K562 (cell line): ENCODE data around the gene ITPK1. TPM values are rescaled to one million over a fixed set of nuclear protein-coding genes. Genes with fewer than 3 reads are reported as not detected.
A peak's percentile ranks its signal among the peaks of the same experiment; 100 is the strongest.
"Not testable (repeated sequence)": the region's sequence is repeated elsewhere in the genome, so short reads cannot be mapped to it uniquely, and the experiment has no call there.

Experiments
- ATAC-seq: fragments of 200-7000 bp; cut with Tn5 transposase; 3 replicates; pipeline ENCODE4 v1.9.1; 2020; ENCODE audit warnings: moderate library complexity
- BruUV-seq: library from RNA; stranded (reverse); fragments of 400-500 nt; replicated peaks from 2 replicates; lab custom pipeline; 2021; lab: Mats Ljungman, UMichigan
- CTCF ChIA-PET: fragments of 300-600 bp; formaldehyde crosslinking; extraction: SDS; loops from one replicate; lab custom pipeline; 2021; ENCODE audit warnings: low intra/inter-chr PET ratio; lab: Yijun Ruan, JAX
- POLR2A ChIA-PET: fragments of 300-600, 350-650 bp; sonication (Branson Sonifier 250); formaldehyde crosslinking; extraction: SDS; loops from one replicate; lab custom pipeline; 2021; ENCODE audit warnings: antibody characterized with exemption, inconsistent platforms; lab: Yijun Ruan, JAX
- DNase-seq, 4 experiments: peaks; one replicate each; pipeline versions ENCODE4 v3.0.0 to v3.0.0-alpha.2; 2011 to 2018; ENCODE audit warnings: low spot score in 3 of 4, mixed read lengths in 3 of 4; ENCODE audit errors: extremely low read depth in 1 of 4
- FAIRE-seq: peaks from 2 replicates; lab custom pipeline; 2011; peaks lifted over from hg19 to GRCh38; lab: Jason Lieb, UNC
- H2AFZ ChIP-seq: 2 replicates; pipeline ENCODE4 v1.6.0; 2011; ENCODE audit warnings: low read depth, low read length, control low read depth, inconsistent platforms
- H3K27ac ChIP-seq: fragments of 200-600 bp; 3 replicates; pipeline ENCODE4 v1.8.0; 2011; ENCODE audit warnings: low read depth, mild to moderate bottlenecking, control low read depth, inconsistent platforms, low read length, moderate library complexity, mixed read lengths; ENCODE audit errors: extremely low read depth
- H3K27me3 ChIP-seq, 2 experiments: fragments of 300-600 bp in 1 of 2; 2 replicates in 1 of 2; 3 replicates in 1 of 2; pipeline versions ENCODE4 v1.6.0 to v1.8.0; 2011; ENCODE audit warnings: inconsistent platforms in 2 of 2, low read length in 2 of 2, mild to moderate bottlenecking in 1 of 2, mixed read lengths in 1 of 2, moderate library complexity in 1 of 2; ENCODE audit not compliant: control insufficient read depth in 2 of 2, insufficient read depth in 2 of 2
- H3K36me3 ChIP-seq: fragments of 300-600 bp; 3 replicates; pipeline ENCODE4 v1.8.0; 2011; ENCODE audit warnings: mild to moderate bottlenecking, low read length, inconsistent platforms; ENCODE audit not compliant: control insufficient read depth, insufficient read depth
- H3K4me1 ChIP-seq, 2 experiments: fragments of 200-600 bp in 1 of 2; replicated peaks in 1 of 2; 2 replicates in 1 of 2; 3 replicates in 1 of 2; pipeline versions ENCODE4 v1.5.1 to v1.8.0; 2011; ENCODE audit warnings: inconsistent platforms in 2 of 2, low read length in 2 of 2, mild to moderate bottlenecking in 1 of 2, mixed read lengths in 1 of 2, moderate library complexity in 1 of 2; ENCODE audit not compliant: control insufficient read depth in 2 of 2, insufficient read depth in 2 of 2
- H3K4me2 ChIP-seq: 2 replicates; pipeline ENCODE4 v1.6.1; 2011; ENCODE audit warnings: low read length, control low read depth, inconsistent platforms, mixed read lengths; ENCODE audit not compliant: insufficient read depth
- H3K4me3 ChIP-seq: fragments of 200-600 bp; sonication (generic), shearing (Covaris generic); 2 replicates; pipeline ENCODE4 v1.5.1; 2016; ENCODE audit warnings: control low read depth, inconsistent platforms
- H3K79me2 ChIP-seq: fragments of 200-600 bp; 3 replicates; pipeline ENCODE4 v1.8.0; 2011; ENCODE audit warnings: low read length, inconsistent platforms; ENCODE audit not compliant: control insufficient read depth, insufficient read depth
- H3K9ac ChIP-seq, 2 experiments: 2 replicates each; pipeline versions ENCODE4 v1.6.0 to v1.6.1; 2011; ENCODE audit warnings: low read depth in 2 of 2, low read length in 2 of 2, control low read depth in 1 of 2, inconsistent platforms in 1 of 2, mild to moderate bottlenecking in 1 of 2, mixed read lengths in 1 of 2; ENCODE audit not compliant: insufficient read depth in 1 of 2
- H3K9me1 ChIP-seq: one replicate; pipeline ENCODE4 v1.6.0; 2011; ENCODE audit warnings: inconsistent platforms, mild to moderate bottlenecking, low read length, moderate library complexity; ENCODE audit not compliant: control insufficient read depth, insufficient read depth
- H3K9me3 ChIP-seq: replicated peaks from 2 replicates; pipeline ENCODE4 v1.5.1; 2011; ENCODE audit warnings: low read depth, low read length, inconsistent platforms; ENCODE audit not compliant: control insufficient read depth, insufficient read depth
- H4K20me1 ChIP-seq: replicated peaks from 2 replicates; pipeline ENCODE4 v1.6.1; 2011; ENCODE audit warnings: low read length, inconsistent platforms, mixed read lengths; ENCODE audit not compliant: control insufficient read depth, insufficient read depth
- CBFA2T2 ChIP-seq: fragments of 450-650 bp; conservative IDR thresholded peaks from 2 replicates; pipeline ENCODE4 v1.6.1; 2017; ENCODE audit warnings: mild to moderate bottlenecking
- CBX5 ChIP-seq: IDR thresholded peaks from 2 replicates; pipeline ENCODE4 v1.6.1; 2014; ENCODE audit warnings: low read depth, borderline replicate concordance
- HCFC1 ChIP-seq: IDR thresholded peaks from 2 replicates; pipeline ENCODE4 v1.6.1; 2012; ENCODE audit warnings: low read depth, low read length, improper control_type of control experiment
- SMC3 ChIP-seq: conservative IDR thresholded peaks from 2 replicates; pipeline ENCODE4 v1.6.1; 2011; ENCODE audit warnings: low read depth, low read length, improper control_type of control experiment; ENCODE audit not compliant: insufficient read depth
- SRSF1 ChIP-seq: fragments of 200-400 bp; formaldehyde crosslinking; IDR thresholded peaks from 2 replicates; pipeline ENCODE4 v1.6.1; 2017; ENCODE audit warnings: mild to moderate bottlenecking, low read depth, low read length, moderate library complexity
- TFAM ChIP-seq: fragments of 250-450 bp; sonication (Bioruptor Pico); conservative IDR thresholded peaks from 2 replicates; pipeline ENCODE4 v1.5.0; 2021; ENCODE audit warnings: mild to moderate bottlenecking, moderate library complexity
- ZNF143 ChIP-seq: sonication (generic); formaldehyde crosslinking; IDR thresholded peaks from 2 replicates; pipeline ENCODE4 v1.9.0; 2022; ENCODE audit warnings: mild to moderate bottlenecking, missing genetic modification reagents
- WGBS: fragments of 100-300 bp; shearing (Covaris generic); methylation state at CpG from one replicate; pipeline ENCODE4 v1.1.6; 2016; ENCODE audit warnings: low coverage, mixed read lengths; ENCODE audit not compliant: insufficient coverage; ENCODE audit errors: missing lambda C conversion rate; 5-methylcytosine and 5-hydroxymethylcytosine counted together
- in situ Hi-C: fragments of 300-500 bp; cut with MboI; formaldehyde crosslinking; loops from 4 replicates; pipeline ENCODE4 v1.15.0; 2018; ENCODE audit warnings: inconsistent platforms, mixed read lengths
- intact Hi-C: fragments of 100-400 bp; cut with micrococcal nuclease; formaldehyde crosslinking; loops from 2 replicates; pipeline ENCODE4 v1.14.2; 2022
- polyA plus RNA-seq, 8 experiments: library from polyadenylated mRNA; depleted of rRNA in 4 of 8; stranded (reverse) in 5 of 8; unstranded in 3 of 8; fragments of >200 nt; fragmentation: Nextera tagmentation in 2 of 8; fragmentation: Illumina TruSeq in 1 of 8; extraction: Ambion mirVana in 2 of 8; extraction: Trizol in 1 of 8; gene quantifications; 2 replicates each; pipeline versions ENCODE4 v1.2.1 to v1.2.3, GENCODE V29; 2011 to 2014; ENCODE audit warnings: inconsistent platforms in 1 of 8, missing spikeins in 1 of 8
- total RNA-seq, 7 experiments: library from RNA; depleted of rRNA in 6 of 7; stranded (reverse); fragments of >200 nt in 6 of 7; fragmentation: Illumina TruSeq in 2 of 7; extraction: Trizol in 2 of 7; gene quantifications; 2 replicates each; pipeline versions ENCODE4 v1.2.1 to v1.2.3, GENCODE V29; 2011 to 2021; ENCODE audit warnings: low replicate concordance in 1 of 7
- TF ChIP-seq, protein P1 (sequence below): fragments of 250-450 bp; sonication (Bioruptor Pico); IDR thresholded peaks from 2 replicates; pipeline ENCODE4 v1.5.0; 2021
- TF ChIP-seq, protein P2 (sequence below): fragments of 450-650 bp; IDR thresholded peaks from 2 replicates; pipeline ENCODE4 v1.6.1; 2016; ENCODE audit warnings: mild to moderate bottlenecking, moderate library complexity

ITPK1 gene
- total and polyA plus RNA-seq, 9 of the 15 experiments (the other 6 are each of a cell fraction or from before 2014, with no cell fraction given) = 1.2 to 39.2 (median 23.0) TPM

DNA sequence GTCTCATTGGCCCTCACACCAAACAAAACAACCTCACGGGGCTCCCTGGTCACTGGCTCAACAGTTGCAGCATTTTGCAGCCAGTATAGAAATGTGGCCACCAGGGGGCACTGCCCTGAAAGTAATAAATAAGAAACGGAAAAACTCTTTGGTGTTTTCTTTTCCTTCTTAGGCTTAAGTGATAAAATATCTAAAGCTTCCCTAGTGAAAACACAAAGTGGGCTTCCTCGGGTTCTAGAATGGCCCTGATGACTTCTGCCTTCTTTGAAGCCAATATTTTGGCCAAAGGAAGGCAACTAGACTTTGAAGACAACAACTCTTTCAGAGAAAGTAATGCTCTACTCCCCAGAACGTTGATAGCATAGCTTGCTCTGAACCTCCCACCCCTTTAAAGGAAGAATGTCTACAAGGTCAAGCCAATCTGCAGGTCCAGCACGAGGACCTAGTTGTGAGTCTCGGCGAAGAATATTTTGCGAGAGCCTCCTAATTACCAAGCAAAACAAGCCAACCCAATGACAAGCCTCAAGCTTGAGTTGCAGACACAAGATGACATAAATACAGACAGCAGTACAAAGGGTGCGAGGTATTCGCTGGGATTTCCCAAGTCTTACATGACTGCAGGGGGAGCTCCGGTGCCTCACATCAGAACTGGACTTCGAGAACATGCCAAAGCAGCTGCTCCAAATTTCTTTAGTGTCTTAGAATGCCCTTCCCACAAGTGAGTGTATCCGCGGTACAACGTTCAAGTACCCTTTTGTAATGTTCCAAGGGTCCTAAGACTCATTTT, 2.6 kb downstream of the ITPK1 start (continued):
- TF ChIP-seq, protein P1, sequence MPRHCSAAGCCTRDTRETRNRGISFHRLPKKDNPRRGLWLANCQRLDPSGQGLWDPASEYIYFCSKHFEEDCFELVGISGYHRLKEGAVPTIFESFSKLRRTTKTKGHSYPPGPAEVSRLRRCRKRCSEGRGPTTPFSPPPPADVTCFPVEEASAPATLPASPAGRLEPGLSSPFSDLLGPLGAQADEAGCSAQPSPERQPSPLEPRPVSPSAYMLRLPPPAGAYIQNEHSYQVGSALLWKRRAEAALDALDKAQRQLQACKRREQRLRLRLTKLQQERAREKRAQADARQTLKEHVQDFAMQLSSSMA = no peak
- no peak for TF ChIP-seq ZNF143 (CRISPR knock-in tag)
- TF ChIP-seq HCFC1 = no peak
- no peak for TF ChIP-seq CBFA2T2
- TF ChIP-seq SRSF1 = no peak
- no peak for TF ChIP-seq TFAM (CRISPR knock-in tag)
- TF ChIP-seq, protein P2, sequence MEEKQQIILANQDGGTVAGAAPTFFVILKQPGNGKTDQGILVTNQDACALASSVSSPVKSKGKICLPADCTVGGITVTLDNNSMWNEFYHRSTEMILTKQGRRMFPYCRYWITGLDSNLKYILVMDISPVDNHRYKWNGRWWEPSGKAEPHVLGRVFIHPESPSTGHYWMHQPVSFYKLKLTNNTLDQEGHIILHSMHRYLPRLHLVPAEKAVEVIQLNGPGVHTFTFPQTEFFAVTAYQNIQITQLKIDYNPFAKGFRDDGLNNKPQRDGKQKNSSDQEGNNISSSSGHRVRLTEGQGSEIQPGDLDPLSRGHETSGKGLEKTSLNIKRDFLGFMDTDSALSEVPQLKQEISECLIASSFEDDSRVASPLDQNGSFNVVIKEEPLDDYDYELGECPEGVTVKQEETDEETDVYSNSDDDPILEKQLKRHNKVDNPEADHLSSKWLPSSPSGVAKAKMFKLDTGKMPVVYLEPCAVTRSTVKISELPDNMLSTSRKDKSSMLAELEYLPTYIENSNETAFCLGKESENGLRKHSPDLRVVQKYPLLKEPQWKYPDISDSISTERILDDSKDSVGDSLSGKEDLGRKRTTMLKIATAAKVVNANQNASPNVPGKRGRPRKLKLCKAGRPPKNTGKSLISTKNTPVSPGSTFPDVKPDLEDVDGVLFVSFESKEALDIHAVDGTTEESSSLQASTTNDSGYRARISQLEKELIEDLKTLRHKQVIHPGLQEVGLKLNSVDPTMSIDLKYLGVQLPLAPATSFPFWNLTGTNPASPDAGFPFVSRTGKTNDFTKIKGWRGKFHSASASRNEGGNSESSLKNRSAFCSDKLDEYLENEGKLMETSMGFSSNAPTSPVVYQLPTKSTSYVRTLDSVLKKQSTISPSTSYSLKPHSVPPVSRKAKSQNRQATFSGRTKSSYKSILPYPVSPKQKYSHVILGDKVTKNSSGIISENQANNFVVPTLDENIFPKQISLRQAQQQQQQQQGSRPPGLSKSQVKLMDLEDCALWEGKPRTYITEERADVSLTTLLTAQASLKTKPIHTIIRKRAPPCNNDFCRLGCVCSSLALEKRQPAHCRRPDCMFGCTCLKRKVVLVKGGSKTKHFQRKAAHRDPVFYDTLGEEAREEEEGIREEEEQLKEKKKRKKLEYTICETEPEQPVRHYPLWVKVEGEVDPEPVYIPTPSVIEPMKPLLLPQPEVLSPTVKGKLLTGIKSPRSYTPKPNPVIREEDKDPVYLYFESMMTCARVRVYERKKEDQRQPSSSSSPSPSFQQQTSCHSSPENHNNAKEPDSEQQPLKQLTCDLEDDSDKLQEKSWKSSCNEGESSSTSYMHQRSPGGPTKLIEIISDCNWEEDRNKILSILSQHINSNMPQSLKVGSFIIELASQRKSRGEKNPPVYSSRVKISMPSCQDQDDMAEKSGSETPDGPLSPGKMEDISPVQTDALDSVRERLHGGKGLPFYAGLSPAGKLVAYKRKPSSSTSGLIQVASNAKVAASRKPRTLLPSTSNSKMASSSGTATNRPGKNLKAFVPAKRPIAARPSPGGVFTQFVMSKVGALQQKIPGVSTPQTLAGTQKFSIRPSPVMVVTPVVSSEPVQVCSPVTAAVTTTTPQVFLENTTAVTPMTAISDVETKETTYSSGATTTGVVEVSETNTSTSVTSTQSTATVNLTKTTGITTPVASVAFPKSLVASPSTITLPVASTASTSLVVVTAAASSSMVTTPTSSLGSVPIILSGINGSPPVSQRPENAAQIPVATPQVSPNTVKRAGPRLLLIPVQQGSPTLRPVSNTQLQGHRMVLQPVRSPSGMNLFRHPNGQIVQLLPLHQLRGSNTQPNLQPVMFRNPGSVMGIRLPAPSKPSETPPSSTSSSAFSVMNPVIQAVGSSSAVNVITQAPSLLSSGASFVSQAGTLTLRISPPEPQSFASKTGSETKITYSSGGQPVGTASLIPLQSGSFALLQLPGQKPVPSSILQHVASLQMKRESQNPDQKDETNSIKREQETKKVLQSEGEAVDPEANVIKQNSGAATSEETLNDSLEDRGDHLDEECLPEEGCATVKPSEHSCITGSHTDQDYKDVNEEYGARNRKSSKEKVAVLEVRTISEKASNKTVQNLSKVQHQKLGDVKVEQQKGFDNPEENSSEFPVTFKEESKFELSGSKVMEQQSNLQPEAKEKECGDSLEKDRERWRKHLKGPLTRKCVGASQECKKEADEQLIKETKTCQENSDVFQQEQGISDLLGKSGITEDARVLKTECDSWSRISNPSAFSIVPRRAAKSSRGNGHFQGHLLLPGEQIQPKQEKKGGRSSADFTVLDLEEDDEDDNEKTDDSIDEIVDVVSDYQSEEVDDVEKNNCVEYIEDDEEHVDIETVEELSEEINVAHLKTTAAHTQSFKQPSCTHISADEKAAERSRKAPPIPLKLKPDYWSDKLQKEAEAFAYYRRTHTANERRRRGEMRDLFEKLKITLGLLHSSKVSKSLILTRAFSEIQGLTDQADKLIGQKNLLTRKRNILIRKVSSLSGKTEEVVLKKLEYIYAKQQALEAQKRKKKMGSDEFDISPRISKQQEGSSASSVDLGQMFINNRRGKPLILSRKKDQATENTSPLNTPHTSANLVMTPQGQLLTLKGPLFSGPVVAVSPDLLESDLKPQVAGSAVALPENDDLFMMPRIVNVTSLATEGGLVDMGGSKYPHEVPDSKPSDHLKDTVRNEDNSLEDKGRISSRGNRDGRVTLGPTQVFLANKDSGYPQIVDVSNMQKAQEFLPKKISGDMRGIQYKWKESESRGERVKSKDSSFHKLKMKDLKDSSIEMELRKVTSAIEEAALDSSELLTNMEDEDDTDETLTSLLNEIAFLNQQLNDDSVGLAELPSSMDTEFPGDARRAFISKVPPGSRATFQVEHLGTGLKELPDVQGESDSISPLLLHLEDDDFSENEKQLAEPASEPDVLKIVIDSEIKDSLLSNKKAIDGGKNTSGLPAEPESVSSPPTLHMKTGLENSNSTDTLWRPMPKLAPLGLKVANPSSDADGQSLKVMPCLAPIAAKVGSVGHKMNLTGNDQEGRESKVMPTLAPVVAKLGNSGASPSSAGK = peak; percentile 46; the same call in 1 of the 2 replicates
- TF ChIP-seq CBX5 = no peak
- TF ChIP-seq SMC3 = peak; percentile 49; the same call in 1 of the 2 replicates

DNA sequence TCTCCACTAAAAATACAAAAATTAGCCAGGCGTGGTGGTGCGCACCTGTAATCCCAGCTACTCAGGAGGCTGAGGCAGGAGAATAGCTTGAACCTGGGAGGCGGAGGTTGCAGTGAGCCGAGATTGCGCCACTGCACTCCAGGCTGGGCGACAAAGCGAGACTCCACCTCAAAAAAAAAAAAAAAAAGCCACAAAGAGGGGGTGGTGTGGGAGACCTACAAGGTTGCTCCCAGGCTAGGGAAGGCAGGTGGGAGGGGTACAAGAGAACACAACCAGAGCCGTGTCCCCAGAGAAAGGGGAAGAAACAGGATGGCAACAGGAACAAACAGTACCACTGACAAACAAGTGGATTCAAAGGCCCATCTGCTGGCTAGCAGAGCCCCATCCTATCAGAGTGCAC, 4.2 kb downstream of the ITPK1 start:
- in situ Hi-C loops = not testable (repeated sequence)
- POLR2A ChIA-PET = interaction anchor here (0.5 to 0.7 kb wide), 2 partner anchors 791 to 863 kb away, joined by 3 read pairs; no protein-coding TSS in a partner anchor

More for the DNA sequence above, 4.2 kb downstream of the ITPK1 start:
- H3K9ac ChIP-seq, H3K27me3 ChIP-seq, H4K20me1 ChIP-seq, H3K9me1 ChIP-seq, ATAC-seq, FAIRE-seq, CTCF ChIA-PET, H2AFZ ChIP-seq, H3K4me3 ChIP-seq, H3K36me3 ChIP-seq, DNase-seq, H3K27ac ChIP-seq, H3K4me2 ChIP-seq, H3K9me3 ChIP-seq, BruUV-seq: not testable (repeated sequence)
- WGBS = 61% methylated on average over 3 of the region's 8 CpGs
- H3K4me1 ChIP-seq = peaks cover 12 to 23% of the 10 kb centered on the region in 2 experiments; a peak in 4 of 5 replicates
- intact Hi-C loops = loop anchor here (2.0 to 5.0 kb wide), 2 partner anchors 37 to 96 kb away; partner anchors contain the start of genes GON7 and UBR7
- H3K79me2 ChIP-seq = peaks cover 17% of the 10 kb centered on the region; the same call in 2 of the 3 replicates
